ENCODE data around the gene DNAI7.
A peak's percentile ranks its signal among the peaks of the same experiment; 100 is the strongest.

DNA sequence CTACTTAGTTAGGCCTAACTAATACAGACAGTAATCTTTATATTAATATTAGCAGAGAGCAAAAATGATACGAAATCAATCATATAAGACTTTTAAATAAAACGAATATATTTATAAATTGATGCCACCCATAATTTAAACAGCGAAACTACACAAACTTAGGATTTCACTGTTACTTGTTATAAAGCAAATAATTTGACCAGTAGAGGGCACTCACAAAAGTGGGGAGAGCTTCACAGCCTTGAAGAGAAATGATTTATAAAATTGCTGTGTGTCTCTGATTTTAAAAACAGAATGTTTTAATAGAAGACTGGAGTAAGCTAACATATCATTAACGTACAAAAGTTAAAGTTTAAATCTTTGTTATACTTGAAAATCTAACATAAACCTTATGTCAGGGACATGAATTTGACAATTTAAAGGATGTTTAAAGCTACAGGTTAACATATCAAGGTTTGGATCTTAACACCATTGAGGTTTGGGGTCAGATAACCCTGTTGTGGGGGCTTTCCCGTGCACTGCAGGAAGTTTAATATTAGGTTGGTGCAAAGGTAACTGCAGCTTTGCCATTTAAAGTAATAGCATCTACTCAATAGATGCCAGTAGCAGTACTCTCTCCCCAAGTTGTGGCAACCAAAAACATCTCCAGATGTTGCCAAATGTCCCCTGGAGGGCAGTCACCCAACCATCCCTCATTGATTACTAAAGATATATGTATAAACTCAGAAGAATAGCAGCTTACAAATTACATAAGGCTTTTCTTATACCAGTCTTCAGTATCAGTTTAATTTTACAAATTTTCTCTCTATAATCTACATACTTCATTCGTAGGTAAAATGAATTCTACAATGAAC lies 46.4 kb upstream of the DNAI7 start:
- TF ChIP-seq RAD21 (IDR thresholded peaks at IDR 0.05; ENCODE audit: low read depth) (peak; percentile 55; the same call in 1 of the 2 replicates), YY1 (IDR thresholded peaks at IDR 0.05; ENCODE audit: low read depth) (no peak), ZBTB7A (IDR thresholded peaks at IDR 0.05; ENCODE audit: low read depth) (no peak), EP300 (IDR thresholded peaks at IDR 0.05; ENCODE audit: borderline replicate concordance) (no peak), CEBPB (IDR thresholded peaks at IDR 0.05) (no peak), NFIC (IDR thresholded peaks at IDR 0.05) (no peak), CREB1 (IDR thresholded peaks at IDR 0.05; ENCODE audit: low read depth) (no peak), TAF1 (IDR thresholded peaks at IDR 0.05; ENCODE audit: low read depth) (no peak), TEAD4 (IDR thresholded peaks at IDR 0.05) (no peak), EGR1 (IDR thresholded peaks at IDR 0.05) (no peak)
- TF ChIP-seq, protein P1, sequence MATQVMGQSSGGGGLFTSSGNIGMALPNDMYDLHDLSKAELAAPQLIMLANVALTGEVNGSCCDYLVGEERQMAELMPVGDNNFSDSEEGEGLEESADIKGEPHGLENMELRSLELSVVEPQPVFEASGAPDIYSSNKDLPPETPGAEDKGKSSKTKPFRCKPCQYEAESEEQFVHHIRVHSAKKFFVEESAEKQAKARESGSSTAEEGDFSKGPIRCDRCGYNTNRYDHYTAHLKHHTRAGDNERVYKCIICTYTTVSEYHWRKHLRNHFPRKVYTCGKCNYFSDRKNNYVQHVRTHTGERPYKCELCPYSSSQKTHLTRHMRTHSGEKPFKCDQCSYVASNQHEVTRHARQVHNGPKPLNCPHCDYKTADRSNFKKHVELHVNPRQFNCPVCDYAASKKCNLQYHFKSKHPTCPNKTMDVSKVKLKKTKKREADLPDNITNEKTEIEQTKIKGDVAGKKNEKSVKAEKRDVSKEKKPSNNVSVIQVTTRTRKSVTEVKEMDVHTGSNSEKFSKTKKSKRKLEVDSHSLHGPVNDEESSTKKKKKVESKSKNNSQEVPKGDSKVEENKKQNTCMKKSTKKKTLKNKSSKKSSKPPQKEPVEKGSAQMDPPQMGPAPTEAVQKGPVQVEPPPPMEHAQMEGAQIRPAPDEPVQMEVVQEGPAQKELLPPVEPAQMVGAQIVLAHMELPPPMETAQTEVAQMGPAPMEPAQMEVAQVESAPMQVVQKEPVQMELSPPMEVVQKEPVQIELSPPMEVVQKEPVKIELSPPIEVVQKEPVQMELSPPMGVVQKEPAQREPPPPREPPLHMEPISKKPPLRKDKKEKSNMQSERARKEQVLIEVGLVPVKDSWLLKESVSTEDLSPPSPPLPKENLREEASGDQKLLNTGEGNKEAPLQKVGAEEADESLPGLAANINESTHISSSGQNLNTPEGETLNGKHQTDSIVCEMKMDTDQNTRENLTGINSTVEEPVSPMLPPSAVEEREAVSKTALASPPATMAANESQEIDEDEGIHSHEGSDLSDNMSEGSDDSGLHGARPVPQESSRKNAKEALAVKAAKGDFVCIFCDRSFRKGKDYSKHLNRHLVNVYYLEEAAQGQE (IDR thresholded peaks at IDR 0.05; ENCODE audit: low read depth), result no peak
- TF ChIP-seq, protein P2, sequence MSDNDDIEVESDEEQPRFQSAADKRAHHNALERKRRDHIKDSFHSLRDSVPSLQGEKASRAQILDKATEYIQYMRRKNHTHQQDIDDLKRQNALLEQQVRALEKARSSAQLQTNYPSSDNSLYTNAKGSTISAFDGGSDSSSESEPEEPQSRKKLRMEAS (IDR thresholded peaks at IDR 0.05), result no peak
- TF ChIP-seq, protein P3, sequence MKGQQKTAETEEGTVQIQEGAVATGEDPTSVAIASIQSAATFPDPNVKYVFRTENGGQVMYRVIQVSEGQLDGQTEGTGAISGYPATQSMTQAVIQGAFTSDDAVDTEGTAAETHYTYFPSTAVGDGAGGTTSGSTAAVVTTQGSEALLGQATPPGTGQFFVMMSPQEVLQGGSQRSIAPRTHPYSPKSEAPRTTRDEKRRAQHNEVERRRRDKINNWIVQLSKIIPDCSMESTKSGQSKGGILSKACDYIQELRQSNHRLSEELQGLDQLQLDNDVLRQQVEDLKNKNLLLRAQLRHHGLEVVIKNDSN (IDR thresholded peaks at IDR 0.05), result no peak

Data from Ishikawa (cell line).